DND-41 (cell line): ENCODE measurements around the gene ASPN.

ENCODE experiments used
- ATAC-seq: fragments of 200-7000 bp; cut with Tn5 transposase; 3 replicates; pipeline ENCODE4 v1.9.1; 2021; ENCODE audit warnings: low read depth; ENCODE audit not compliant: insufficient read depth
- DNase-seq: peaks from one replicate; pipeline ENCODE4 v3.0.0-alpha.2; 2020
- H2AFZ ChIP-seq: 2 replicates; pipeline ENCODE4 v1.6.0; 2012; ENCODE audit warnings: low read depth, low read length
- H3K27ac ChIP-seq: 2 replicates; pipeline ENCODE4 v1.5.1; 2012; ENCODE audit warnings: low read length, inconsistent platforms
- H3K27me3 ChIP-seq: fragments of 200-600 bp; sonication (generic); 2 replicates; pipeline ENCODE4 v1.6.0; 2012; ENCODE audit warnings: low read length, mild to moderate bottlenecking, inconsistent platforms; ENCODE audit not compliant: insufficient read depth, poor library complexity
- H3K36me3 ChIP-seq: 2 replicates; pipeline ENCODE4 v1.5.1; 2012; ENCODE audit warnings: low read length, inconsistent platforms; ENCODE audit not compliant: insufficient read depth
- H3K4me1 ChIP-seq: 2 replicates; pipeline ENCODE4 v1.5.1; 2012; ENCODE audit warnings: mild to moderate bottlenecking, low read length; ENCODE audit not compliant: insufficient read depth
- H3K4me2 ChIP-seq: 2 replicates; pipeline ENCODE4 v1.6.0; 2012; ENCODE audit warnings: mild to moderate bottlenecking, moderate library complexity, low read length, inconsistent platforms; ENCODE audit not compliant: insufficient read depth
- H3K4me3 ChIP-seq, 2 experiments: fragments of 200-600 bp in 1 of 2; shearing (Covaris generic) in 1 of 2; 2 replicates each; pipeline ENCODE4 v1.5.1; 2012 to 2016; ENCODE audit warnings: inconsistent platforms in 2 of 2, low read length in 2 of 2, mild to moderate bottlenecking in 2 of 2, low read depth in 1 of 2, moderate library complexity in 1 of 2
- H3K79me2 ChIP-seq: 2 replicates; pipeline ENCODE4 v1.6.0; 2012; ENCODE audit warnings: low read length, inconsistent platforms; ENCODE audit not compliant: insufficient read depth
- H3K9ac ChIP-seq: 2 replicates; pipeline ENCODE4 v1.6.0; 2012; ENCODE audit warnings: low read depth, mild to moderate bottlenecking, inconsistent platforms, low read length, moderate library complexity
- H3K9me3 ChIP-seq: 2 replicates; pipeline ENCODE4 v1.5.1; 2012; ENCODE audit warnings: low read length, moderate library complexity, mild to moderate bottlenecking, inconsistent platforms; ENCODE audit not compliant: insufficient read depth, severe bottlenecking
- H4K20me1 ChIP-seq: 2 replicates; pipeline ENCODE4 v1.6.0; 2012; ENCODE audit warnings: low read length; ENCODE audit not compliant: insufficient read depth
- EZH2 ChIP-seq: IDR thresholded peaks from 3 replicates; pipeline ENCODE4 v1.6.1; 2012; ENCODE audit warnings: borderline replicate concordance, low read depth, mild to moderate bottlenecking, moderate library complexity, low read length, inconsistent platforms; ENCODE audit not compliant: severe bottlenecking
- TF ChIP-seq, protein P1 (sequence below): IDR thresholded peaks from 2 replicates; pipeline ENCODE4 v1.5.1; 2012; ENCODE audit warnings: borderline replicate concordance, low read length, moderate library complexity, mild to moderate bottlenecking; ENCODE audit not compliant: poor library complexity, severe bottlenecking; ENCODE audit errors: extremely low read depth

The ASPN gene

DNA sequence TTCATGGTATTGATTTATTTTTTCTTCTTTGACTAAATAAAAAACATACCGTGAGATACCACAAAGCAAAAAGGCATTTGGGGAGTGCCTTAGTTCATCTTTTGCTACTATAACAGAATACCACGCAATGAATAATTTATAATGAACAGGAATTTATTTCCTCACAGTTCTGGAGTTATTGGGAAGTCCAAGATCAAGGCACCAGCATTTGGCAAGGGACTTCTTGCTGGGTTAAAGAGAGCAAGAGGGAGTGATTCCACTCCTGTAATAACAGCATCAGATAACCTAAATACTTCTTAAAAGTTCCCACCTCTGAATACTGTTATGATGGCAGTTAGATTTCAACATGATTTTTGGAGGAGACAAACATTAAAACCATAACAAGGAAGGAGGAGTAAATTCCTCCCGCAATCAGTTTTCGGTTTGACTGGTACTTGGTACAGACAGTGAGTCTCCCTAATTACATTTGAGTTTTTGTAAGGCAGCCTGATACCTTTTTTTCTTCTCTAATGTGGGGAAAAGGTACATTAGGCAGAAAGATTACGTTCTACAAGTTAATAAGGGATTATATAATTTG lies 49.2 kb downstream of the ASPN start:
- Histone ChIP-seq H3K9ac (no peak overlapping the region), H3K9me3 (no peaks in the 10 kb centered on the region), H3K4me3 (no peak overlapping the region), H3K4me2 (no peak overlapping the region), H4K20me1 (no peaks in the 10 kb centered on the region), H3K4me1 (no peaks in the 10 kb centered on the region), H3K27ac (no peak overlapping the region), H3K27me3 (no peaks in the 10 kb centered on the region), H3K79me2 (no peaks in the 10 kb centered on the region), H3K36me3 (no peaks in the 10 kb centered on the region), H2AFZ (no peak overlapping the region)
- ATAC-seq = no peak
- TF ChIP-seq EZH2 = no peak
- TF ChIP-seq, protein P1, sequence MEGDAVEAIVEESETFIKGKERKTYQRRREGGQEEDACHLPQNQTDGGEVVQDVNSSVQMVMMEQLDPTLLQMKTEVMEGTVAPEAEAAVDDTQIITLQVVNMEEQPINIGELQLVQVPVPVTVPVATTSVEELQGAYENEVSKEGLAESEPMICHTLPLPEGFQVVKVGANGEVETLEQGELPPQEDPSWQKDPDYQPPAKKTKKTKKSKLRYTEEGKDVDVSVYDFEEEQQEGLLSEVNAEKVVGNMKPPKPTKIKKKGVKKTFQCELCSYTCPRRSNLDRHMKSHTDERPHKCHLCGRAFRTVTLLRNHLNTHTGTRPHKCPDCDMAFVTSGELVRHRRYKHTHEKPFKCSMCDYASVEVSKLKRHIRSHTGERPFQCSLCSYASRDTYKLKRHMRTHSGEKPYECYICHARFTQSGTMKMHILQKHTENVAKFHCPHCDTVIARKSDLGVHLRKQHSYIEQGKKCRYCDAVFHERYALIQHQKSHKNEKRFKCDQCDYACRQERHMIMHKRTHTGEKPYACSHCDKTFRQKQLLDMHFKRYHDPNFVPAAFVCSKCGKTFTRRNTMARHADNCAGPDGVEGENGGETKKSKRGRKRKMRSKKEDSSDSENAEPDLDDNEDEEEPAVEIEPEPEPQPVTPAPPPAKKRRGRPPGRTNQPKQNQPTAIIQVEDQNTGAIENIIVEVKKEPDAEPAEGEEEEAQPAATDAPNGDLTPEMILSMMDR = no peak
- DNase-seq = no peak

DNA sequence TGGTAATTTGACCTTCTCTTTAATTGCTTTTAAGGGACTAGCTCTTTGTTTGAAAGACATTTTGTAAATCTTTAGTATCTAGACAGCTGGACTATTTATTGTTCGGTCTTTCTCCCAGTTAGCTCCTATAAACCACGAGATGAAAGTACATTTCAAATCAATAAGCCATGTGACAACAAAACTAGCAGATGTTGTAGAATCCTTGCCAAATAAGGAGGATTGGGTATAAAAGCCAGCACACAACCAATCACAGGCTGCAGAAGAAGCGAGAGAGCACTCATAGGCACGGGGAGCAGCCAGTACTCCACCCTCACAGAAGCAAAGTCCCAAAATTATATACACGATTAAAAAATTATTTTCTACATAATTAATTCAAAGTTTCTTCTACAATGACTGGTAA lies 50.0 kb downstream of the ASPN start:
- Histone ChIP-seq H3K79me2 (no peaks in the 10 kb centered on the region), H3K9me3 (no peaks in the 10 kb centered on the region), H3K4me3 (no peak overlapping the region), H3K36me3 (no peaks in the 10 kb centered on the region), H3K27ac (no peak overlapping the region), H3K4me2 (no peak overlapping the region), H2AFZ (no peak overlapping the region), H3K9ac (no peak overlapping the region), H4K20me1 (no peaks in the 10 kb centered on the region), H3K4me1 (no peaks in the 10 kb centered on the region), H3K27me3 (no peaks in the 10 kb centered on the region)
- no peak for ATAC-seq
- TF ChIP-seq, protein P1 = no peak
- no peak for TF ChIP-seq EZH2
- DNase-seq = no peak

DNA sequence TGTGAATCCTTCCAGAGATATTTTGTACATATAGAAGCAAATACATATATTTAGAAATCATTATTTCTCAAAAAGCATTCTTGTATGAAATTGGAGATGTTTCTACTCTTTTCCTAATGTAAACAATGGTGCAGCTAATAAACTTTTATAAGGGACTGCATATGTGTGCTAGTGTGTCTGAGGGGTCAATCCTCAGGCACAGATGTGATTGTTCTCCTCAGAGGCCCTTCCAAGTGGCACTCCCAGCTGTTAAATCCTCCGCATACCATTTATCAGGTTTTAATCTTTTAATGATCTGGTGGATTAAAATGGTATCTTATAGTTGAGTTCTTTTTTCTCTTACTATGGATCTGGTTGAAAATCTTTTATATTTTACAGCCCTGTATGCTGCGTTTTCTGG lies 52.5 kb downstream of the ASPN start:
- no peak overlapping the region for H3K4me2 ChIP-seq
- no peak for ATAC-seq

More for the DNA sequence above, 52.5 kb downstream of the ASPN start:
- no peaks in the 10 kb centered on the region for H3K79me2 ChIP-seq
- DNase-seq = no peak
- H3K9ac ChIP-seq = no peak overlapping the region
- no peak overlapping the region for H2AFZ ChIP-seq
- H3K27me3 ChIP-seq = no peaks in the 10 kb centered on the region
- TF ChIP-seq, protein P1 = no peak
- H3K9me3 ChIP-seq = no peaks in the 10 kb centered on the region
- H3K4me3 ChIP-seq = no peak overlapping the region
- H3K27ac ChIP-seq = no peak overlapping the region
- no peaks in the 10 kb centered on the region for H3K4me1 ChIP-seq
- H3K36me3 ChIP-seq = no peaks in the 10 kb centered on the region
- H4K20me1 ChIP-seq = no peaks in the 10 kb centered on the region
